Natural killer cell (primary cell): ENCODE results near the gene CFAP57. TPM values are rescaled to one million over a fixed set of nuclear protein-coding genes. Genes with fewer than 3 reads are reported as not detected.

Experiments
- ATAC-seq, 3 donors: fragments of 150-1000 bp in 2 of 3; fragments of 200-7000 bp in 1 of 3; cut with Tn5 transposase; 1 replicate in 1 of 3; 2 replicates in 2 of 3; pipeline ENCODE4 v1.10.0; 2021; ENCODE audit warnings: mild to moderate bottlenecking in 2 of 3, moderate library complexity in 2 of 3
- DNase-seq, 2 donors: peaks; one replicate each; pipeline versions ENCODE4 v3.0.0 to v3.0.0-alpha.2; 2013 to 2021; ENCODE audit warnings: mixed read lengths in 1 of 2
- H3K27ac ChIP-seq: one replicate; pipeline ENCODE4 v1.5.1; 2013; ENCODE audit warnings: mild to moderate bottlenecking, low read length
- H3K27me3 ChIP-seq: one replicate; pipeline ENCODE4 v1.6.1; 2013; ENCODE audit warnings: low read length; ENCODE audit not compliant: control insufficient read depth, insufficient read depth
- H3K36me3 ChIP-seq: one replicate; pipeline ENCODE4 v1.6.1; 2013; ENCODE audit warnings: low read length; ENCODE audit not compliant: control insufficient read depth, insufficient read depth
- H3K4me1 ChIP-seq: one replicate; pipeline ENCODE4 v1.6.1; 2013; ENCODE audit warnings: low read length; ENCODE audit not compliant: control insufficient read depth, insufficient read depth
- H3K4me3 ChIP-seq: one replicate; pipeline ENCODE4 v1.5.1; 2013; ENCODE audit warnings: low read length
- H3K9me3 ChIP-seq: one replicate; pipeline ENCODE4 v1.6.1; 2013; ENCODE audit warnings: low read length; ENCODE audit not compliant: control insufficient read depth, insufficient read depth
- H3K27ac Mint-ChIP-seq, 2 donors: one replicate each; pipeline ENCODE4 v1.8.0; 2022; ENCODE audit warnings: mild to moderate bottlenecking in 2 of 2, mixed read lengths in 2 of 2, moderate library complexity in 1 of 2
- H3K27me3 Mint-ChIP-seq, 2 donors: one replicate each; pipeline ENCODE4 v1.8.0; 2022; ENCODE audit warnings: low read depth in 2 of 2, mixed read lengths in 2 of 2
- H3K36me3 Mint-ChIP-seq: one replicate; pipeline ENCODE4 v1.8.0; 2022; ENCODE audit warnings: mixed read lengths
- H3K4me1 Mint-ChIP-seq, 2 donors: one replicate each; pipeline ENCODE4 v1.8.0; 2022; ENCODE audit warnings: mixed read lengths in 2 of 2
- H3K4me3 Mint-ChIP-seq: one replicate; pipeline ENCODE4 v1.8.0; 2022; ENCODE audit warnings: mild to moderate bottlenecking, moderate library complexity, mixed read lengths
- H3K9me3 Mint-ChIP-seq, 2 donors: one replicate each; pipeline ENCODE4 v1.8.0; 2022; ENCODE audit warnings: mixed read lengths in 2 of 2
- WGBS: methylation state at CpG from one replicate; pipeline ENCODE4 v1.1.7; 2013; ENCODE audit warnings: missing lambda C conversion rate; ENCODE audit not compliant: insufficient coverage; 5-methylcytosine and 5-hydroxymethylcytosine counted together
- intact Hi-C: fragments of 100-400 bp; cut with micrococcal nuclease; formaldehyde crosslinking; loops from one replicate; pipeline ENCODE4 v1.14.2; 2022
- total RNA-seq, 4 donors: library from RNA; stranded (reverse); fragments of 120-200 nt in 1 of 4; gene quantifications; one replicate each; pipeline versions ENCODE4 v1.2.3 to v1.2.4, GENCODE V29; 2013 to 2022
- TF ChIP-seq, protein P1 (sequence below): fragments of 200-600 bp; IDR thresholded peaks from one replicate; pipeline ENCODE4 v1.8.0; 2022; ENCODE audit warnings: antibody characterized with exemption

CFAP57 gene
- total RNA-seq, 3 donors from 2014 or later (not counting 1 experiment from before 2014, with no cell fraction given), result 0.19 TPM; not detected in 2

DNA sequence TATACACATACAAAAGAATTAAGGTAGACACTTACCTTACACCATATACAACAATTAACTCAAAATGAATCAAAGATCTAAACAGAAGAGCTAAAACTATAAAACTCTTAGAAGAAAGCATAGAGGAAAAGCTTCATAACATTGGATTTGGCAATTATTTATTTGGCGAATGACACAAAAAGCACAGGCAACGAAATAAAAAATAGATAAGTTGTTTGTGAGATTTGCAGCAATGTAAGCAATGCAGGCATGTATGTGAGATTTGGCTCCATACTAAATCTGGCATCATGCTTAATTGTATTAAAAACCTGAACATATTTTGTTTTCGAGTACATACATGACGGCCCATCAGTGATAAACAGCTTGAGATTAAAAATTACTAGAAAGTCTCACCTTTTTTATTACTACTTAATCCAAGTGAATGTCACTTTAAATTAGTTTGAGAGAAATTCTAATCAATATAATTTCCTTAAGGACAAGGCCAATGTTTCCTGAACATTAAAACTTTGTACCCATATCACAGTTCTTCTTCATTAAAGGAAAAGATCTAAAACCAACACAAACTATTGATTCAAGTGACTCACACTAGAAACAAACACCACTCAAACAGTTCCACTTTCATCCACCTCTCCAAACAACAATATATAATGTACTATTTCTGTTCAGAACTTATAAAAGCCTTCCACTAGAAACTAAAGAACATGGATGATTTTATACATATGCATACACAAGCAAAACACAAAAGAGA lies 74.5 kb downstream of the CFAP57 start:
- no peaks in the 10 kb centered on the region for H3K36me3 Mint-ChIP-seq
- TF ChIP-seq, protein P1, sequence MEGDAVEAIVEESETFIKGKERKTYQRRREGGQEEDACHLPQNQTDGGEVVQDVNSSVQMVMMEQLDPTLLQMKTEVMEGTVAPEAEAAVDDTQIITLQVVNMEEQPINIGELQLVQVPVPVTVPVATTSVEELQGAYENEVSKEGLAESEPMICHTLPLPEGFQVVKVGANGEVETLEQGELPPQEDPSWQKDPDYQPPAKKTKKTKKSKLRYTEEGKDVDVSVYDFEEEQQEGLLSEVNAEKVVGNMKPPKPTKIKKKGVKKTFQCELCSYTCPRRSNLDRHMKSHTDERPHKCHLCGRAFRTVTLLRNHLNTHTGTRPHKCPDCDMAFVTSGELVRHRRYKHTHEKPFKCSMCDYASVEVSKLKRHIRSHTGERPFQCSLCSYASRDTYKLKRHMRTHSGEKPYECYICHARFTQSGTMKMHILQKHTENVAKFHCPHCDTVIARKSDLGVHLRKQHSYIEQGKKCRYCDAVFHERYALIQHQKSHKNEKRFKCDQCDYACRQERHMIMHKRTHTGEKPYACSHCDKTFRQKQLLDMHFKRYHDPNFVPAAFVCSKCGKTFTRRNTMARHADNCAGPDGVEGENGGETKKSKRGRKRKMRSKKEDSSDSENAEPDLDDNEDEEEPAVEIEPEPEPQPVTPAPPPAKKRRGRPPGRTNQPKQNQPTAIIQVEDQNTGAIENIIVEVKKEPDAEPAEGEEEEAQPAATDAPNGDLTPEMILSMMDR, result no peak

DNA sequence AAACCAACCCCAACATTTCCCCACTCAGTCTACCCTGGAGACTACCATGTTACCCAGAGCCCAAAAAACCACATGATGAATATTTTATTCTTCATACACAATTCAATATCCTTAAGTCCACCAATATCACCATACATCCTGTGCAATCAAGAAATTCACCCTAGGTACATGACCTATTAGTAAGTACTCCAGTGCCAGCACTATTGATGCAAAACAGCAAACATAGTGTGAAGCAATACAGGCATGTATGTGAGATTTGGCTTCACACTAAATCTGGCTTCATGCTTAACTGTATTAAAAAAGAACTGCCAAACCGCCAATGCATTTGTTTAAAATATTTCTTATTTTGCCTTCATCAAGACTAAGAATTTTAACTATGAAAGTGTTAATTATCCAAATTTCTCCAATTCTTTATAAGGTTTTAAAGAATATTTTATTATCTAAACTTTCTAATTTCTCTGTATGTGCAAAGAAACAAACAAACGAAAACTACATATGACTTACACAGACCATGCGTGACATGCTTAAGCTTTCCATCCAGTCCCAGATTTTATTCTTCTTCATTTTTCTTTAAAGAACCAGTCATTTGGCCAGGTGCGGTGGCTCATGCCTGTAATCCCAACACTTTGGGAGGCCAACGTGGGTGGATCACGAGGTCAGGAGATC lies 75.3 kb downstream of the CFAP57 start:
- Histone ChIP-seq H3K9me3 (no peaks in the 10 kb centered on the region), H3K4me3 (no peak overlapping the region), H3K27ac (no peak overlapping the region), H3K4me1 (no peaks in the 10 kb centered on the region), H3K36me3 (no peaks in the 10 kb centered on the region), H3K27me3 (no peaks in the 10 kb centered on the region)
- ATAC-seq (no peak), DNase-seq (no peak)
- H3K36me3 Mint-ChIP-seq, result no peaks in the 10 kb centered on the region
- 74% methylated on average over 5 of the region's 6 CpGs for WGBS
- no peaks in the 10 kb centered on the region for H3K4me1 Mint-ChIP-seq
- TF ChIP-seq, protein P1, result no peak
- H3K27me3 Mint-ChIP-seq, result peaks cover 10 to 11% of the 10 kb centered on the region in 2 donors
- H3K4me3 Mint-ChIP-seq, result no peak overlapping the region
- intact Hi-C loops, result no loop called here
- no peak overlapping the region for H3K27ac Mint-ChIP-seq
- no peaks in the 10 kb centered on the region for H3K9me3 Mint-ChIP-seq

More for the DNA sequence above, 74.5 kb downstream of the CFAP57 start:
- Mint-ChIP-seq H3K9me3 (no peaks in the 10 kb centered on the region), H3K27me3 (peaks cover 9 to 11% of the 10 kb centered on the region in 2 donors), H3K4me3 (no peak overlapping the region), H3K4me1 (no peaks in the 10 kb centered on the region), H3K27ac (no peak overlapping the region)
- intact Hi-C loops, result no loop called here
- H3K4me3 ChIP-seq, result no peak overlapping the region
- H3K27me3 ChIP-seq, result no peaks in the 10 kb centered on the region
- no peak for ATAC-seq
- 98% methylated on average over 3 of the region's 4 CpGs for WGBS
- H3K27ac ChIP-seq, result no peak overlapping the region
- H3K4me1 ChIP-seq, result no peaks in the 10 kb centered on the region
- no peaks in the 10 kb centered on the region for H3K9me3 ChIP-seq
- no peaks in the 10 kb centered on the region for H3K36me3 ChIP-seq
- no peak for DNase-seq

DNA sequence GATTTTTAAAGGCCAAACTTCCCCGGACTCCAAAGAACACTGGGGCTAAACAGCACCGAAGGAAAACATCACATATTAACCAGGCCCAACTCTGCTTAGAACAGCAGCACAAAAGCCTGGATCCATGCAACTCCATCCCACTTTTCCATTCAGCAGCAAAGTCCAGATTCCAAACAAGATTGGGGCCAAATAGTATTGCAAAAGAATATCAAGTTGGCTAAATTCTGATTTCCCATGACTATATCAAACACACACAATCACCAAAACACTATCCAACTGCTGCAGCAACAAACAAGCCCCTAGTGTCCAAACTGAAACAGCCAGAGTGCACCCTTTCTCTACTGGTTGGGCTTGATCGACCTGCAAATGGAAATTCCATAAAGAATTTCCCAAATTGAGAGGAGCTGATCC lies 78.2 kb downstream of the CFAP57 start:
- Histone ChIP-seq H3K4me1 (no peaks in the 10 kb centered on the region), H3K36me3 (no peaks in the 10 kb centered on the region), H3K4me3 (no peak overlapping the region), H3K27ac (no peak overlapping the region), H3K27me3 (no peaks in the 10 kb centered on the region), H3K9me3 (no peaks in the 10 kb centered on the region)
- Mint-ChIP-seq H3K4me1 (no peaks in the 10 kb centered on the region), H3K27ac (no peak overlapping the region), H3K4me3 (no peak overlapping the region), H3K27me3 (peaks cover 18 to 21% of the 10 kb centered on the region in 2 donors), H3K36me3 (no peaks in the 10 kb centered on the region), H3K9me3 (no peaks in the 10 kb centered on the region)
- intact Hi-C loops, result no loop called here
- no peak for ATAC-seq
- no peak for DNase-seq
- TF ChIP-seq, protein P1, result no peak
- 81% methylated on average over 3 of the region's 3 CpGs for WGBS
